H1 (cell line): ENCODE measurements around the gene SLC25A6. TPM values are rescaled to one million over a fixed set of nuclear protein-coding genes. Genes with fewer than 3 reads are reported as not detected.

ENCODE experiments used
- CTCF ChIA-PET: fragments of 300-600 bp; sonication (Branson Sonifier 250); formaldehyde crosslinking; loops from one replicate; lab custom pipeline; 2021; ENCODE audit not compliant: partially characterized antibody; lab: Charles Lee
- POLR2A ChIA-PET: fragments of 300-600 bp; sonication (Branson Sonifier 250); formaldehyde crosslinking; loops from one replicate; lab custom pipeline; 2021; ENCODE audit warnings: inconsistent platforms; ENCODE audit not compliant: partially characterized antibody; lab: Charles Lee
- DNase-seq, 2 experiments: peaks; one replicate each; pipeline versions ENCODE4 v3.0.0 to v3.0.0-alpha.2; 2010 to 2022; ENCODE audit warnings: low spot score in 2 of 2, low read depth in 1 of 2, mixed read lengths in 1 of 2
- FAIRE-seq: peaks from 2 replicates; lab custom pipeline; 2011; peaks lifted over from hg19 to GRCh38; lab: Jason Lieb, UNC
- H2AFZ ChIP-seq: 2 replicates; pipeline ENCODE4 v1.8.1; 2012; ENCODE audit warnings: low read length, inconsistent platforms
- H2AK5ac ChIP-seq: 2 replicates; pipeline ENCODE4 v1.6.1; 2013; ENCODE audit warnings: low read depth, low read length
- H2BK120ac ChIP-seq: replicated peaks from 2 replicates; pipeline ENCODE3; 2013; ENCODE audit warnings: low read depth, low read length, inconsistent platforms
- H2BK12ac ChIP-seq: 2 replicates; pipeline ENCODE4 v1.6.1; 2013; ENCODE audit warnings: low read depth, low read length
- H2BK15ac ChIP-seq: 2 replicates; pipeline ENCODE4 v1.6.1; 2013; ENCODE audit warnings: low read length
- H2BK20ac ChIP-seq: 2 replicates; pipeline ENCODE4 v1.6.1; 2013; ENCODE audit warnings: low read length
- H2BK5ac ChIP-seq: 2 replicates; pipeline ENCODE4 v1.6.1; 2013; ENCODE audit warnings: low read depth, low read length
- H3K14ac ChIP-seq: 2 replicates; pipeline ENCODE4 v1.6.1; 2013; ENCODE audit warnings: inconsistent platforms; ENCODE audit not compliant: insufficient read length
- H3K18ac ChIP-seq: 2 replicates; pipeline ENCODE4 v1.6.1; 2013; ENCODE audit warnings: low read length; ENCODE audit errors: extremely low read depth
- H3K23ac ChIP-seq: 2 replicates; pipeline ENCODE4 v1.6.1; 2013; ENCODE audit warnings: inconsistent platforms; ENCODE audit not compliant: insufficient read length
- H3K23me2 ChIP-seq: 2 replicates; pipeline ENCODE4 v1.6.1; 2013; ENCODE audit warnings: low read depth, low read length
- H3K27ac ChIP-seq: 2 replicates; pipeline ENCODE4 v1.6.1; 2011; ENCODE audit warnings: low read depth, low read length, inconsistent platforms
- H3K27me3 ChIP-seq, 4 experiments: replicated peaks in 1 of 4; 1 replicate in 1 of 4; 2 replicates in 3 of 4; pipeline versions ENCODE4 v1.6.1 to v1.8.1; 2011 to 2013; ENCODE audit warnings: low read length in 3 of 4, mild to moderate bottlenecking in 3 of 4, inconsistent platforms in 2 of 4, mixed read lengths in 2 of 4, moderate library complexity in 1 of 4; ENCODE audit not compliant: control insufficient read depth in 3 of 4, insufficient read depth in 3 of 4; ENCODE audit errors: extremely low read depth in 1 of 4
- H3K36me3 ChIP-seq, 4 experiments: 2 replicates each; pipeline versions ENCODE4 v1.6.1 to v1.8.1; 2011 to 2013; ENCODE audit warnings: mild to moderate bottlenecking in 4 of 4, low read length in 3 of 4, moderate library complexity in 2 of 4, control low read depth in 1 of 4, inconsistent platforms in 1 of 4; ENCODE audit not compliant: insufficient read depth in 4 of 4, control insufficient read depth in 2 of 4
- H3K4ac ChIP-seq: replicated peaks from 2 replicates; pipeline ENCODE3; 2013; ENCODE audit warnings: low read length, low read depth, mixed read lengths, inconsistent platforms; ENCODE audit not compliant: insufficient read length
- H3K4me1 ChIP-seq, 4 experiments: replicated peaks in 1 of 4; 1 replicate in 1 of 4; 2 replicates in 3 of 4; pipeline versions ENCODE4 v1.6.1 to v1.8.1; 2011 to 2013; ENCODE audit warnings: low read length in 3 of 4, inconsistent platforms in 2 of 4, mixed read lengths in 1 of 4; ENCODE audit not compliant: insufficient read depth in 4 of 4, control insufficient read depth in 3 of 4
- H3K4me2 ChIP-seq, 2 experiments: 2 replicates each; pipeline versions ENCODE4 v1.6.1 to v1.8.1; 2011 to 2013; ENCODE audit warnings: low read depth in 2 of 2, low read length in 2 of 2, control low read depth in 1 of 2, inconsistent platforms in 1 of 2, mild to moderate bottlenecking in 1 of 2; ENCODE audit not compliant: insufficient read depth in 1 of 2
- H3K4me3 ChIP-seq, 4 experiments: fragments of 200-600, 300-600 bp in 1 of 4; sonication (generic), shearing (Covaris generic), sonication (Bioruptor Twin) in 1 of 4; 2 replicates each; pipeline versions ENCODE4 v1.5.1 to v1.8.1; 2011 to 2016; ENCODE audit warnings: low read length in 4 of 4, low read depth in 3 of 4, control low read depth in 2 of 4, inconsistent platforms in 2 of 4, mild to moderate bottlenecking in 2 of 4, mixed read lengths in 1 of 4, moderate library complexity in 1 of 4; ENCODE audit not compliant: insufficient read depth in 2 of 4; ENCODE audit errors: extremely low read depth in 1 of 4
- H3K56ac ChIP-seq: replicated peaks from 2 replicates; pipeline ENCODE3; 2013; ENCODE audit warnings: low read depth, mild to moderate bottlenecking, mixed read lengths, low read length, inconsistent platforms; ENCODE audit not compliant: insufficient read length
- H3K79me1 ChIP-seq: 2 replicates; pipeline ENCODE4 v1.6.1; 2013; ENCODE audit warnings: low read depth, low read length, control low read depth
- H3K79me2 ChIP-seq, 2 experiments: 2 replicates each; pipeline versions ENCODE4 v1.6.1 to v1.8.1; 2012 to 2013; ENCODE audit warnings: low read length in 2 of 2, mild to moderate bottlenecking in 2 of 2, inconsistent platforms in 1 of 2; ENCODE audit not compliant: insufficient read depth in 2 of 2, control insufficient read depth in 1 of 2
- H3K9ac ChIP-seq, 4 experiments: replicated peaks in 1 of 4; 1 replicate in 1 of 4; 2 replicates in 3 of 4; pipeline versions ENCODE4 v1.6.1 to v1.8.1; 2011 to 2013; ENCODE audit warnings: low read depth in 3 of 4, low read length in 3 of 4, control low read depth in 2 of 4, mild to moderate bottlenecking in 2 of 4, moderate library complexity in 2 of 4, inconsistent platforms in 1 of 4; ENCODE audit errors: extremely low read depth in 1 of 4
- H3K9me3 ChIP-seq, 2 experiments: 2 replicates each; pipeline versions ENCODE4 v1.6.1 to v1.8.1; 2012 to 2013; ENCODE audit warnings: mild to moderate bottlenecking in 2 of 2, moderate library complexity in 2 of 2, control low read depth in 1 of 2, inconsistent platforms in 1 of 2, low read depth in 1 of 2, low read length in 1 of 2, mixed read lengths in 1 of 2; ENCODE audit not compliant: insufficient read depth in 2 of 2
- H4K20me1 ChIP-seq, 2 experiments: replicated peaks in 1 of 2; 2 replicates each; pipeline versions ENCODE3 to v1.8.1; 2011 to 2013; ENCODE audit warnings: inconsistent platforms in 2 of 2, low read length in 2 of 2, mild to moderate bottlenecking in 1 of 2; ENCODE audit not compliant: insufficient read depth in 2 of 2, control insufficient read depth in 1 of 2
- H4K5ac ChIP-seq: 2 replicates; pipeline ENCODE4 v1.6.1; 2013; ENCODE audit warnings: low read length, low read depth, mixed read lengths, inconsistent platforms; ENCODE audit not compliant: insufficient read length
- H4K8ac ChIP-seq: 2 replicates; pipeline ENCODE4 v1.8.0; 2013; ENCODE audit warnings: mild to moderate bottlenecking, moderate library complexity, low read length, inconsistent platforms; ENCODE audit not compliant: insufficient read depth; ENCODE audit errors: extremely low read depth
- H4K91ac ChIP-seq: replicated peaks from 2 replicates; pipeline ENCODE3; 2013; ENCODE audit warnings: low read length, mixed read lengths, inconsistent platforms; ENCODE audit not compliant: insufficient read length
- KDM5A ChIP-seq: fragments of 200-600 bp; IDR thresholded peaks from 2 replicates; pipeline ENCODE4 v1.7.1; 2012; ENCODE audit warnings: mild to moderate bottlenecking, low read length, inconsistent platforms, mixed read lengths
- POLR2AphosphoS5 ChIP-seq: IDR thresholded peaks from 2 replicates; pipeline ENCODE4 v1.6.1; 2011; ENCODE audit warnings: low read depth, low read length
- WGBS, 2 experiments: shearing (Covaris generic) in 1 of 2; methylation state at CpG; one replicate each; pipeline versions ENCODE4 v1.1.6 to v1.1.7; 2013 to 2015; ENCODE audit warnings: low lambda C conversion rate in 2 of 2, mixed read lengths in 2 of 2, inconsistent platforms in 1 of 2, low coverage in 1 of 2, missing lambda C conversion rate in 1 of 2; ENCODE audit not compliant: insufficient replicate concordance in 2 of 2, insufficient coverage in 1 of 2, insufficient read length in 1 of 2; ENCODE audit errors: extremely low coverage in 1 of 2, missing lambda C conversion rate in 1 of 2; 5-methylcytosine and 5-hydroxymethylcytosine counted together
- polyA plus RNA-seq, 7 experiments: library from polyadenylated mRNA; depleted of rRNA in 3 of 7; stranded (reverse) in 5 of 7; unstranded in 2 of 7; fragments of >200 nt in 5 of 7; fragments of 200-250 nt in 2 of 7; gene quantifications; 1 replicate in 5 of 7; 2 replicates in 1 of 7; 4 replicates in 1 of 7; pipeline versions ENCODE4 v1.2.1 to v1.2.3, GENCODE V29; 2011 to 2013; ENCODE audit warnings: missing spikeins in 2 of 7, mixed read lengths in 2 of 7
- total RNA-seq: library from RNA; stranded (reverse); fragmentation: NEBNext Ultra II Directional; extraction: Animal tissue kit (Norgen Biotek cat#: 25700); gene quantifications from 2 replicates; pipeline ENCODE4 v1.2.1, GENCODE V29; 2021

Gene SLC25A6
- total and polyA plus RNA-seq, 2 of the 8 experiments (the other 6 are each of a cell fraction or from before 2014, with no cell fraction given) = 487 to 1,220 TPM

- H4K91ac ChIP-seq = no peak overlapping the region
- FAIRE-seq = no peak
- no peaks in the 10 kb centered on the region for H3K27me3 ChIP-seq
- H2AFZ ChIP-seq = no peak overlapping the region
- H2BK5ac ChIP-seq = no peak overlapping the region; the same call in 1 of the 2 replicates
- H3K56ac ChIP-seq = no peak overlapping the region
- no peak overlapping the region for H2BK120ac ChIP-seq
- H4K8ac ChIP-seq = no peak overlapping the region; the same call in 1 of the 2 replicates
- no peaks in the 10 kb centered on the region for H3K79me2 ChIP-seq
- no peak overlapping the region for H2BK12ac ChIP-seq
- H3K4me2 ChIP-seq = no peak overlapping the region
- no peak overlapping the region; the same call in 1 of the 2 replicates for H3K27ac ChIP-seq
- H3K18ac ChIP-seq = no peak overlapping the region
- POLR2A ChIA-PET = no interaction called here
- peaks cover 0 to 4% (median 1%) of the 10 kb centered on the region in 4 experiments; a peak in 1 of 7 replicates for H3K4me1 ChIP-seq
- H3K9ac ChIP-seq = no peak overlapping the region
- no peak overlapping the region for H3K4ac ChIP-seq
- no peak for TF ChIP-seq KDM5A
- peak; percentile 14; the same call in 1 of the 2 replicates for TF ChIP-seq POLR2AphosphoS5
- H4K5ac ChIP-seq = no peak overlapping the region
- H3K4me3 ChIP-seq = no peak overlapping the region
- no peak overlapping the region for H2BK20ac ChIP-seq
- 94% methylated on average over 20 of the region's 20 CpGs; no CpG with 5 or more reads in 1 of the 2 experiments for WGBS, 2 experiments
- DNase-seq = no peak
- no peak overlapping the region for H3K14ac ChIP-seq
- no peak overlapping the region for H3K23ac ChIP-seq
- CTCF ChIA-PET = no interaction called here
- H3K9me3 ChIP-seq = no peaks in the 10 kb centered on the region; a peak in 1 of 4 replicates
- no peaks in the 10 kb centered on the region for H3K23me2 ChIP-seq
- H2BK15ac ChIP-seq = no peak overlapping the region
- H3K36me3 ChIP-seq = peaks cover 10 to 64% (median 39%) of the 10 kb centered on the region in 4 experiments
- no peak overlapping the region for H2AK5ac ChIP-seq
- peaks cover 5 to 9% of the 10 kb centered on the region in 2 experiments for H4K20me1 ChIP-seq
- H3K79me1 ChIP-seq = no peaks in the 10 kb centered on the region
These were observed 43.5 kb upstream of the SLC25A6 start for GRCh38 chrX:1435241-1435895.
